Colon (tissue), 2 donors: ENCODE results near the gene LAMA4.

ENCODE experiments used
- FAIRE-seq: peaks from 2 replicates; lab custom pipeline; 2012; peaks lifted over from hg19 to GRCh38; lab: Jason Lieb, UNC
- donor health status: control.
- donor health status: control.

Gene LAMA4

DNA sequence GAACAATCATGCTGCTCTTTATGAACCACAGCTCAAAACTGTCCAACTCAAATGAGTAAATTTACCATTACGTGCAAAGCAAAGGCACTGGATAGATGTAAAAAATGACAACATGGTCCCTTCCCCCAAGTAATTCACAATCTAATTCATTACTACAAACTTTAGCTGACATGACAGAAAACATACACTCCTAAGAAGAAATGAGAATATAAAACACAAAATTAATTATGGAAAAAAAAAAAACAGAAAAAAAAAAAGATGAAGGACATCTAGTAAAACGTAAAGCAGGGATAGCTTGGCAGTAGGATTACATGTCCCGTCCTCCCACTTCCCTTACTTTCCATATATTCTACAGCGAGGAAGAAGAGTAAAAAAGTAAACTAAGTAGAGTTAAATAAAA is 172.8 kb downstream of the LAMA4 start:
- no peak for FAIRE-seq

DNA sequence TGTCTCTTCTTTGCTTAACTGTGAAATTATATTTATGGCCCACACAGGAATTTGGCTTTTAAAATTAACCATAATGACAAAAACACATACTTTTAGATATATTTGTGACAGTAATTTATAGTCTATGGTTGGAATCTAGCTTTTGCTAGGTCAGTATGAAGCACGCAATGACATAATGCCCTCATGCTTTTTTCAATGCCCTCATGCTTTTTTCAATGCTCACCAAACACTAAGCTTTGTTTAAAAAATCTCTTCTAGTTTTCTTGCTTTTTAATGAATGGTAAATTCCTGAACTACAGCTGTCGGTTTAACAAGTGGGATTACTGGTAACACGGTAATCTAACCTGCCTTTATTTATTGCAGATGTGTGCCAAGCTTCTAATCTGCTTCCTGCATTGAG is 187.8 kb downstream of the LAMA4 start:
- FAIRE-seq = no peak

DNA sequence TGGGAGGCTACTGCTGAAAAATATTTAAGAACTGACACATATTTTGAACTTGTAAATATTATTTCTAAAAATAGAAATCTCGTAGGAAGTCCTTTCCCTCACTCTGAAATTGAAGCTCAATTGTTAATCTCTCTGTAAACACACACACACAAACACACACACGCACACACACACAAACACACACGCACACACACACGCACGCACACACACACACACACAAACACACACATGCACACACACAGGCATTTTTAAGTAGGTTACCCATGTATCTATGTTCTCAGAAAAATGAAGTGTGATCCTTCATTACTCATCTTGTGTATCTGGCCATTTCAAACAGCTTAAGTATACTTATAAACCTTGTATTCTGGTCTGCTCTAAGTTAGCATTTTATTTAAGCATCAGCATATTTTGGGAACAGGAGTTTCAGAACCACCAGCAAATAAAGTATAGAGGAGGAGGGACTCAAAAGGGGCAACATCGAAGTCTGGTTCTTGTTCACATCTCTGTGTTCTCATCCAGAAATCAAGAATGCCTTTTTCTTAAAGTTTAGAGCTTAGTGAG is 188.9 kb downstream of the LAMA4 start:
- FAIRE-seq = no peak

DNA sequence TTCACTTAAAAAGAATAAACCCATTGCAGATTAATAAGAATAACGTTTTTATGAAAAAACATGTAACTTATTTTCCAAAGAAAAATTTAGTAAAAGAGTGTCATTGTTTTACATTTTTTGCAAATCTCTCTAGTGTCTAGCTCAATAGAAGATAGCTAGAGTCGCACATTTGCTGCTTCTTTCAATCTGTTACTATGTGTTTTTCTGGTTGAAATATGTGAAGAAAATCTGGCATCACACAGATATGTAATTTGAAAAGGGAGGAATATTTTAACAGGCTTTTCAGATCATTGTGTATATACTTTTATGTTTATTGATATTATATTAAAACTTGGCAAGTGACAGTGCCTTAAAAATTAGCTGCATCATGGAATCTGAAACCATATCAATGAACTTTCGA is 191.4 kb downstream of the LAMA4 start:
- FAIRE-seq = no peak

DNA sequence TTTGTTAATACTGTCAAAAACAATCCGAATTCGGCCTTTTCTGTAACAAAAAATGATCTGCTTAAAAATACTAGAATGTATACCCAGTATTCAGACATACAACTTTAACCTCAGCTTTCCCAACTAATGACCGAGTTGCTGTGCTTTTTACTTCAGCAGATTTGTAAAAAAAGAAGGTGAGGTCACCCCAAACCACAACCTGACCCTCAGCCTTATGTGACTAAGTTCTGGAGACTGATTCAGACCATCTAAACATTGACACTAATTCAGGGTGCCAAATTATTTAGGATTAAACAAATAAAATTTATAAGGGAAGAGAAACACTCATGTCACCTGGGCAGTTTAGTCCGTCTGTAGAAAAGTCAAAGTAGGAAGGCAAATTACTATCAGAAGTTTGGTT is 192.8 kb downstream of the LAMA4 start:
- no peak for FAIRE-seq
